Right ventricle myocardium superior (tissue), 1 donor: Measurements from ENCODE around the gene CLGN. TPM values are rescaled to one million over a fixed set of nuclear protein-coding genes. Genes with fewer than 3 reads are reported as not detected.

Source experiments
- ATAC-seq: fragments of 200-7000 bp; cut with Tn5 transposase; one replicate; pipeline ENCODE4 v1.9.1; 2020; ENCODE audit warnings: mild to moderate bottlenecking; ENCODE audit not compliant: poor library complexity
- DNase-seq: peaks from one replicate; pipeline ENCODE4 v3.0.0-alpha.2; 2020
- intact Hi-C: fragments of 100-400 bp; cut with DNase I; formaldehyde crosslinking; loops from one replicate; pipeline ENCODE4 v1.11.2; 2022
- total RNA-seq: library from RNA; stranded (reverse); fragmentation: NEBNext Ultra II Directional; extraction: Animal tissue kit (Norgen Biotek cat#: 25700); gene quantifications from one replicate; pipeline ENCODE4 v1.2.1, GENCODE V29; 2021
- donor health status: DM: no; HTN: yes; CAD: no; lungs with severe emphysema.

Gene CLGN
- total RNA-seq, 1 donor from 2014 or later, result 77.8 TPM

DNA sequence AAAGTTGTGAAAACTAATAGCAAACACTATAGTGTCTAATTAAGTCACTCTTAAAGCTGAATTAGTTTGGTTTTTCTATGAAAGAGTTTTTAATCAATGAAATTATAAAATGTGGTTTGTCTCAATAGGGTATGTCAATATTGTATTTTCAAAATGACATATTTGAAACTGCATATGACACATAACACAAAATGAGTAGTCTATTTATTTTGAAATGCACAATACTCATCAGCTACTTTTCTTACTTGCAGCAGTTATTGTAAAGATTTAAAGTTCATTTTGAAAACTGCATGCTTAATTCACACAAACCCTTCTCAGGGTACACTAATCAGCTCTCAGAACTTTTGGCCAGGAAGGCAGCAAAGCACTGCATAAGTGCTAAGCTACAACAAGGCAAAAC, 21.2 kb downstream of the CLGN start:
- ATAC-seq (no peak), DNase-seq (no peak)
- intact Hi-C loops, result no loop called here

DNA sequence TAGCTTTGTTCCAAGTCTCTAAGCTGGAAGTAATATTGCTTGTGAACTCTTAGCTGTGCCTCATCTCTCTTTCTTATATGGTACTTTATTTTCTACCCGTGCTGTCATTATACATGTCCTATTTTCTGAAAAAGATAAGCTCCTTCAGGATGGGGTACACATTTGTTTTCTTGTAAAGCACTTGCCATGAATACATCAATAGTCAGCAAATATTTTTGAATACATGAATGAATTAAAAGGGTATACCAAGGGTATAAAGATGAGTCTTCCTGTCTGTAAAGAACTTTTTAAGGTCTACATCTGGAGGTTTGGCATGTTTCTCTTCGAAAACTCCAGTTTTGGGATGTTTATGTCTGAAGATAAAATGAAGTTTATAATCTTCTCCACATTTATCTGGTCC, 27.3 kb downstream of the CLGN start:
- no peak for ATAC-seq
- no peak for DNase-seq
- intact Hi-C loops, result no loop called here

GRCh38 chr4:140395668-140396067, 31.8 kb downstream of the CLGN start:
- intact Hi-C loops, result no loop called here
- DNase-seq, result no peak
- no peak for ATAC-seq

GRCh38 chr4:140388015-140388414, 39.4 kb downstream of the CLGN start:
- intact Hi-C loops, result no loop called here
- no peak for DNase-seq
- ATAC-seq, result peak; percentile 70

DNA sequence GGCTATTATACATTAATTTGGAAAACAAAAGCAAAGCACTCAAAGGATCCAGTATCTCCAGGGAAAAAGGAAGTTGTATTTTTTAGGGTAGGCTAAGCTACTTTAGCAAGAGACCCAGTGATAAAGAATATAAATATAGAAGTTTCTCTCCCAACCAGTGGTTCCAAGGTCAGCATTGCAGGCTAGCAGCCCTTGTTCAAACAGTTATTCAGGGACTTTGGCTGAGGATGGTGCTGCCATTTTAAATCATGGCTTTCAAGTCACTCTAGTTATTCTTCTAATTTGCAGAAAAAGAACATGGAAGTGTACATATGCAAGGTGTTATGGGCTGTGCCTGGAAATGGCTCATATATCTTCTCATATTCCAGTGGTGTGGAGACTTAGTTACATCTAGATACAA, 44.7 kb downstream of the CLGN start:
- intact Hi-C loops, result no loop called here
- no peak for DNase-seq

GRCh38 chr4:140374130-140374477, 53.3 kb downstream of the CLGN start:
- intact Hi-C loops, result loop anchor here (5.0 to 10.0 kb wide), 2 partner anchors 148 to 481 kb away; partner anchors contain the start of gene ELMOD2
- ATAC-seq (peak; percentile 17), DNase-seq (no peak)

More for the DNA sequence above, 44.7 kb downstream of the CLGN start:
- no peak for ATAC-seq

- intact Hi-C loops, result loop anchor here (5.0 to 10.0 kb wide), 2 partner anchors 149 to 481 kb away; partner anchors contain the start of gene ELMOD2
- DNase-seq, result peak; percentile 99
- peak; percentile 98 for ATAC-seq
Observed at GRCh38 chr4:140373328-140374129, 53.9 kb downstream of the CLGN start, which contains the start of gene SCOC. TSS of gene SCOC (plus strand) at chr4:140373646. CDS start at chr4:140379171, 5,525 bp downstream.

DNA sequence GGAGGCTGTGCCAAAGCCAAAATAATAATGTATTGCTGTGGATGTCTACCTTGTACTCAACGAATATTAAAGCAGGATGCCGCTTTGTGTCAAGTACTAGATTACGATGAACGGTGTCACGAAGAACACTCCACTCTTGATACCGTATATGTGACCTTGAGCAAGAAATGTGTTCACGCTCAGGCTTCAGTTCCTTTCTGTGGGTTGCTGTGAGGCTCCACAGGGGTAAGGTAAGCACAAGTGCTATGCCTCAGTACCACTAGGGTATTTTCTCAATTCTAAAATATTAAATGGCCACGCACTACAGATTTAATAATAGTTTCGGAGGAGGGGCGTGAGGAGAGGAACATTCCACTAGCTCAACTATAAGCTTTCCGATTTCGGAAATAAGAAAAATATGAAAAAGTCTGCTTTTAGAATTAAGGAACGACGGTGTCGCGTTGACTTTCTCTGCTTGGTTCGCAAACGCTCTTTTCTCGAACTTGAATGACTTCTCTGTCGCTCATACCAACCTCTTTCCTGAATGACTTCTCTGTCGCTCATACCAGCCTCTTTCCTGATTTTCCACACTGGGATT, 54.6 kb downstream of the CLGN start:
- intact Hi-C loops, result loop anchor here (5.0 to 10.0 kb wide), 2 partner anchors 149 to 482 kb away; partner anchors contain the start of gene ELMOD2
- ATAC-seq, result peak; percentile 42
- no peak for DNase-seq

DNA sequence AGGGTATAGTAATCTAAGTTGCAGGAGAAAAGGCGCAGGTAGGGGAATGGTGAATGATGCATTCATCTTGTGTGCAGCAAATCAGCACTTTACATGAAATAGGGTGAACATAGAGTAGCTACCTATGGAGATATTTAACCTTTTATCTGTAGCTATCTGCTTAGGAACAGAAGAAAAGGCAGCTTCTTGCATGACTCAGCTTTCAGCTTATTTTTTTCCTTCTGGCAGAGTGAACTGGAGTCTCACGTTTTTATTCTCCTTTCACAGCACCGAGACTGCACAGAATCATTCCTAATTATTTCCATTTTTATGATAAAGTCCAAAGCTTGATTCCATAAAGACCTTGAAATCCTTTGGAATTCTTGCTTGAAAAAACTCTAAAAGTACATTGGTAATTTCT, 58.8 kb downstream of the CLGN start:
- intact Hi-C loops, result no loop called here
- ATAC-seq, result no peak

DNA sequence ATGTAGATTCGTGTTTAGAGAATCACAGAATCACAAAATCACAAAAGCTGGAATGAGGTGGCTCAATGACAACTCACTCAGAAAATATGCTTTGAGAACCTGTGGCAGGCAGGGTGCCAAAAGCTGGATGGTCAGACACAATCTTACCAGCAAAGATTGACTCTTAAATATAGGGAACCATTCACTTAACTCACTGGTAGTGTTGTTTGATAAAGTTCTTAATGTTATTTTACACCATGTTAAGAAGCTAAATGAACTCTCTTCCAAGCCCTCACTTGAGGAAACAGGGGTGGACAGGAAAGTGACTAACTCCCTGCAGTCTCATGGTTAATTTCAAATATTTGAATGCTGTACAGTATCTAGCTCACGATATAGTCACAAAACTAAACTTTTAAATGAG, 59.7 kb downstream of the CLGN start:
- intact Hi-C loops, result no loop called here
- no peak for DNase-seq
- ATAC-seq, result no peak

More for the DNA sequence above, 58.8 kb downstream of the CLGN start:
- DNase-seq, result no peak

DNA sequence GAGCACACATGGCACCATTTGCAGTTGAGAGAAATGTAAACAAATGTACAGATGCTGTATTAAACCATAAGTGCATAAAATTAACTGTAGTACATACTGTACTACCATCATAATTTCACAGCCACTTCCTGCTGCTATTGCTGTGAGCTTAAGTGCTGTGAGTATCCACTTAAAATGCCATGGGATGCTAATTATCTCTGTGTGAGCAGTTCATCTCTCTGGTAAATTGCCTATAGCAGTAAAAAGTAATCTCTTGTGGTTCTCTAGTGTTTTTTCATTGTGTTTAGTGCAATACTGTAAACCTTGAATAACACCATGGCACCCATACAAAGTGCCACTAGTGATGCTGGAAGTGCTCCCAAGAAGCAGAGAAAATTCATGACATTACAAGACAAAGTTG, 63.9 kb downstream of the CLGN start:
- ATAC-seq, result peak; percentile 53
- DNase-seq, result no peak
- intact Hi-C loops, result loop anchor here (5.0 kb wide), 1 partner anchor 244 kb away; no protein-coding TSS in a partner anchor

DNA sequence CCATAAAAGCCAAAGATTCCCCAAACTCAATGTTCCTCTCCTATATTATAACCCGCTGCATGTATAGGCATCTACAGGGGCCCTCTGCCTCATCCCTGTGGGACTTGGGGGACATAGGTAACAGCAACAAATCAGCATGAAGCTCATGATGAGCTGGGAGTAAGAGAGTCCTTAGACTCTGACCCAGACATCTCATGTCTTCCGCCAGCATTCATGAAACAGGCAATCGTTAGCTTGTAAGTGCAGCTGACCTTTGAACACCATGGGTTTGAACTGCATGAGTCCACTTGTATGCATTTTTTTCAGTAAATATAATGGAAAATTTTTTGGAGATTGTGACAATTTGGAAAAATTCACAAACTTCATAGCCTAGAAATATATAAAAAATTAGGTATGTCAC, 64.4 kb downstream of the CLGN start:
- no peak for ATAC-seq
- intact Hi-C loops, result loop anchor here (5.0 kb wide), 1 partner anchor 244 kb away; no protein-coding TSS in a partner anchor
- DNase-seq, result no peak

DNA sequence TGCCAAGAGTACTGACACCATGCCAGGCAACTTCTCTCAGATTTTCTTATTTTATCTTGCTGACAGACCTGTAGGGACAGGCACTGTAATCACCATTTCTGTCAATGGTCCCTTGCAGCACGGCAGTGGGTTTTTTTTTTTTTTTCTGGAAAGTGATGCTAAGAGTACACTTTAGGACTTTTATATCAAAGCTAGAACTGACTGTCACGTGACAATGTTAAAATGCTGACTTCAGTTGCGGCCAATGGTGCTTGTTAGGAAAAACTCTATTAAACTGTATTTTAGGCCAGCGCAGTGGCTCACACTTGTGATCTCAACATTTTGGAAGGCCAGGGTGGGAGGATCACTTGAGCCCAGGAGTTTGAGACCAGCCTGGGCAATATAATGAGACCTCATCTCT, 66.3 kb downstream of the CLGN start:
- DNase-seq, result no peak
- no peak for ATAC-seq

GRCh38 chr4:140359562-140360427, 67.7 kb downstream of the CLGN start:
- ATAC-seq, result peak; percentile 88
- intact Hi-C loops, result loop anchor here (5.0 kb wide), 1 partner anchor 248 kb away; no protein-coding TSS in a partner anchor
- DNase-seq, result peak; percentile 68

More for the DNA sequence above, 66.3 kb downstream of the CLGN start:
- intact Hi-C loops, result loop anchor here (5.0 kb wide), 1 partner anchor 246 kb away; no protein-coding TSS in a partner anchor

DNA sequence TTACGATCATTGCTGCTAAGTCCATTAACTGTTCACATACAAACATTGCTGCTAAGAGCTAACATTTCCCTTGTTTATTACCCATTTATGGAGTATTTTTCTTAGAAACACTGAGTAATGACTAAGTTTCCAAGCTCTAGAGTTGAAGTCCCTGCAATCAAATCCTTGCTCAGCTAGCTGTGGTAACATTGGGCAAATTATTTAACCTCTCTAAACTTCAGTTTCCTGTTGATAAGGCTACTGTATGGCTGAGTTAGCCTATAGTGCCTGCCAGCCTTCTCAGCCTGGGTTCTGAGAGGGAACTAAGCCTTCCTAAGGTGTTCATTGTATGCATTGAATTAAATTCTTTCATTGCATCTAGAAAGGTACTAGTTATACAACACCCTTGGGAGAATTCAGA, 69.2 kb downstream of the CLGN start:
- intact Hi-C loops, result no loop called here

DNA sequence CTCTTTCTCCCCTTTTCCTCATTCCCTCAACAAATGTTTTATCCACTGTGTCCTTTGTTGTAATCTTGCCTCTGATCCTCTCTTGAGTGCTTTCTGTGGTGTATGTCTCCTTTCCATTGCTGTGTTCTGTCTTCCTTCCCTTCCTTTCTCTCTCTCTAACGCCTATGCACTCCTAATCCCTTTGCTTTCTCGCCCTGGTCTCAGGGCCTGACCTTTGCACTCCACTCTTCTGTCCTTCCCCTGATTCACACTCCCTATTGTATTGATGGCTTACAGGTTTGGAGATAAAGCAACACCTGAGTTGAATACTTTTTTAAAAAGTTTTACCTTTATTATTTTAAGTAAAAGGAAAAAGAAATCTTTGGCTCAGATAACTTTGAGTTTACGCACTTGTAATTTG, 69.6 kb downstream of the CLGN start:
- intact Hi-C loops, result no loop called here
- DNase-seq (no peak), ATAC-seq (no peak)

More for the DNA sequence above, 69.2 kb downstream of the CLGN start:
- DNase-seq, result no peak
- no peak for ATAC-seq

- intact Hi-C loops, result no loop called here
- DNase-seq (no peak), ATAC-seq (no peak)
Observed at GRCh38 chr4:140355288-140355687, 72.2 kb downstream of the CLGN start.

- no peak for ATAC-seq
- intact Hi-C loops, result no loop called here
Observed at GRCh38 chr4:140353786-140354185, 73.7 kb downstream of the CLGN start.

More at GRCh38 chr4:140353786-140354185, 73.7 kb downstream of the CLGN start:
- DNase-seq, result no peak
